H9 (cell line): Measurements from ENCODE around the gene KANSL3. TPM values are rescaled to one million over a fixed set of nuclear protein-coding genes. Genes with fewer than 3 reads are reported as not detected.

Source experiments
- DNase-seq: peaks from one replicate; pipeline ENCODE4 v3.0.0-alpha.2; 2017
- H2AFZ ChIP-seq: one replicate; pipeline ENCODE4 v1.6.1; 2013; ENCODE audit warnings: mild to moderate bottlenecking, low read length, control low read depth, moderate library complexity
- H2AK5ac ChIP-seq: 2 replicates; pipeline ENCODE4 v1.6.1; 2013; ENCODE audit warnings: low read length, control low read depth, mixed read lengths; ENCODE audit not compliant: insufficient read length
- H2BK120ac ChIP-seq: one replicate; pipeline ENCODE4 v1.6.1; 2013; ENCODE audit warnings: low read depth, mild to moderate bottlenecking, low read length, control low read depth, inconsistent platforms; ENCODE audit not compliant: poor library complexity, severe bottlenecking
- H2BK12ac ChIP-seq: 2 replicates; pipeline ENCODE4 v1.6.1; 2013; ENCODE audit warnings: low read length, control low read depth, mixed read lengths, low read depth; ENCODE audit not compliant: insufficient read length
- H2BK15ac ChIP-seq: 2 replicates; pipeline ENCODE4 v1.6.1; 2013; ENCODE audit warnings: low read depth, low read length, control low read depth
- H2BK20ac ChIP-seq: one replicate; pipeline ENCODE4 v1.6.1; 2013; ENCODE audit warnings: low read depth, mild to moderate bottlenecking, low read length, control low read depth, inconsistent platforms; ENCODE audit not compliant: poor library complexity, severe bottlenecking
- H2BK5ac ChIP-seq: 2 replicates; pipeline ENCODE4 v1.6.1; 2013; ENCODE audit warnings: low read length, control low read depth, mixed read lengths; ENCODE audit not compliant: insufficient read length
- H3K14ac ChIP-seq: 2 replicates; pipeline ENCODE4 v1.6.1; 2013; ENCODE audit warnings: low read length, control low read depth; ENCODE audit not compliant: insufficient read depth
- H3K18ac ChIP-seq: 2 replicates; pipeline ENCODE4 v1.6.1; 2013; ENCODE audit warnings: low read depth, mild to moderate bottlenecking, mixed read lengths, low read length, control low read depth; ENCODE audit not compliant: insufficient read length
- H3K23ac ChIP-seq: 2 replicates; pipeline ENCODE4 v1.6.1; 2013; ENCODE audit warnings: low read length, control low read depth, mixed read lengths, low read depth; ENCODE audit not compliant: insufficient read length
- H3K23me2 ChIP-seq: 2 replicates; pipeline ENCODE4 v1.6.1; 2013; ENCODE audit warnings: low read depth, mild to moderate bottlenecking, mixed read lengths, low read length, control low read depth; ENCODE audit not compliant: insufficient read length, poor library complexity, severe bottlenecking
- H3K27ac ChIP-seq: 2 replicates; pipeline ENCODE4 v1.5.1; 2013; ENCODE audit warnings: low read length, control low read depth, mixed read lengths, low read depth; ENCODE audit not compliant: insufficient read length
- H3K27me3 ChIP-seq: 2 replicates; pipeline ENCODE4 v1.6.1; 2013; ENCODE audit warnings: low read length, control low read depth, inconsistent platforms; ENCODE audit not compliant: insufficient read depth
- H3K4ac ChIP-seq: 2 replicates; pipeline ENCODE4 v1.6.1; 2013; ENCODE audit warnings: low read depth, mild to moderate bottlenecking, control low read depth, inconsistent platforms, low read length, moderate library complexity
- H3K4me1 ChIP-seq: 2 replicates; pipeline ENCODE4 v1.6.1; 2013; ENCODE audit warnings: low read length, control low read depth, inconsistent platforms; ENCODE audit not compliant: insufficient read depth
- H3K4me2 ChIP-seq: 2 replicates; pipeline ENCODE4 v1.6.1; 2013; ENCODE audit warnings: low read length, control low read depth, mixed read lengths; ENCODE audit not compliant: insufficient read length, insufficient read depth
- H3K56ac ChIP-seq: 2 replicates; pipeline ENCODE4 v1.6.1; 2013; ENCODE audit warnings: low read depth, mild to moderate bottlenecking, mixed read lengths, low read length, control low read depth; ENCODE audit not compliant: insufficient read length
- H3K79me1 ChIP-seq: 2 replicates; pipeline ENCODE4 v1.6.1; 2013; ENCODE audit warnings: low read depth, mild to moderate bottlenecking, moderate library complexity, low read length, control low read depth, inconsistent platforms; ENCODE audit not compliant: insufficient read depth, poor library complexity, severe bottlenecking
- H3K79me2 ChIP-seq: 2 replicates; pipeline ENCODE4 v1.6.1; 2013; ENCODE audit warnings: low read length, control low read depth, inconsistent platforms; ENCODE audit not compliant: insufficient read depth
- H3K9ac ChIP-seq: 2 replicates; pipeline ENCODE4 v1.6.1; 2013; ENCODE audit warnings: low read length, control low read depth, mixed read lengths; ENCODE audit not compliant: insufficient read length; ENCODE audit errors: extremely low read depth
- H3K9me3 ChIP-seq: one replicate; pipeline ENCODE4 v1.6.1; 2013; ENCODE audit warnings: low read depth, low read length, inconsistent platforms; ENCODE audit not compliant: control insufficient read depth
- H3T11ph ChIP-seq: one replicate; pipeline ENCODE4 v1.6.1; 2013; ENCODE audit warnings: mild to moderate bottlenecking, low read length, control low read depth, inconsistent platforms
- H4K20me1 ChIP-seq: one replicate; pipeline ENCODE4 v1.6.1; 2013; ENCODE audit not compliant: control insufficient read depth, insufficient read length, insufficient read depth
- H4K5ac ChIP-seq: 2 replicates; pipeline ENCODE4 v1.6.1; 2013; ENCODE audit warnings: low read depth, mild to moderate bottlenecking, mixed read lengths, low read length, control low read depth; ENCODE audit not compliant: insufficient read length
- H4K8ac ChIP-seq: replicated peaks from 2 replicates; pipeline ENCODE4 v1.6.1; 2013; ENCODE audit warnings: low read length, control low read depth, mixed read lengths, low read depth; ENCODE audit not compliant: insufficient read length
- H4K91ac ChIP-seq: 2 replicates; pipeline ENCODE4 v1.6.1; 2013; ENCODE audit warnings: low read depth, mild to moderate bottlenecking, moderate library complexity, mixed read lengths, low read length, control low read depth; ENCODE audit not compliant: insufficient read length
- H3K27ac Mint-ChIP-seq, 3 experiments: 2 replicates in 2 of 3; 3 replicates in 1 of 3; pipeline ENCODE4 v1.8.0; 2020 to 2021; ENCODE audit warnings: mixed read lengths in 3 of 3, mild to moderate bottlenecking in 1 of 3, moderate library complexity in 1 of 3
- H3K27me3 Mint-ChIP-seq: 2 replicates; pipeline ENCODE4 v1.8.0; 2021; ENCODE audit warnings: low read depth, mild to moderate bottlenecking, moderate library complexity, mixed read lengths
- H3K36me3 Mint-ChIP-seq, 3 experiments: 2 replicates in 2 of 3; 3 replicates in 1 of 3; pipeline ENCODE4 v1.8.0; 2020 to 2021; ENCODE audit warnings: low read depth in 3 of 3, mixed read lengths in 3 of 3; ENCODE audit not compliant: insufficient read depth in 1 of 3
- H3K4me1 Mint-ChIP-seq, 2 experiments: 2 replicates each; pipeline ENCODE4 v1.8.0; 2020; ENCODE audit warnings: mixed read lengths in 2 of 2
- H3K4me3 Mint-ChIP-seq, 2 experiments: 2 replicates in 1 of 2; 3 replicates in 1 of 2; pipeline ENCODE4 v1.8.0; 2020 to 2021; ENCODE audit warnings: mild to moderate bottlenecking in 2 of 2, mixed read lengths in 2 of 2, moderate library complexity in 1 of 2
- H3K9me3 Mint-ChIP-seq, 2 experiments: 2 replicates in 1 of 2; 3 replicates in 1 of 2; pipeline ENCODE4 v1.8.0; 2020; ENCODE audit warnings: mild to moderate bottlenecking in 2 of 2, mixed read lengths in 2 of 2, moderate library complexity in 1 of 2
- total RNA-seq: library from RNA; stranded (reverse); gene quantifications from 2 replicates; pipeline ENCODE4 v1.2.1, GENCODE V29; 2021
- TF ChIP-seq, protein P1 (sequence below): fragments of 200-600 bp; sonication (generic); conservative IDR thresholded peaks from 3 replicates; pipeline ENCODE4 v1.8.0; 2021; ENCODE audit warnings: antibody characterized with exemption, mild to moderate bottlenecking

KANSL3 gene
- total RNA-seq, 1 experiment from 2014 or later, result 35.7 TPM

DNA sequence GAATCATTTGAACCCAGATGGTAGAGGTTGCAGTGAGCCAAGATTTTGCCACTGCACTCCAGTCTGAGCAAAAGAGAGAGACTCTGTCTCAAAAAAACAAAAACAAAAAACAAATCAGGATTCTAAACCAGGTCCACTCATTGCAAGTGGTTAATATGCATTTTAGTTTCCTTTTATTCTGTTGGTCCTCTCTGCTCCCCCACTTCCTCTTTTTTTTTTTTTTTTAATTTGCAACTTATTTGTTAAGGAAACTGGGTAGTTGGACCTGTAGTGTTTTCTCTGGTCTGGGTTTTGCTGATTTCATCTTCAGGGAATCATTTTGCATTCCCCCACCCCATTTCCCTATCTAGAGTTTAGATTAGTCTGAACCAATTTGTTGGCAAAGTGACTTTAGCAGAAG is 18.4 kb upstream of the KANSL3 start:
- no peak overlapping the region for H2AK5ac ChIP-seq
- no peak overlapping the region for H2BK20ac ChIP-seq
- H3K27me3 ChIP-seq, result no peaks in the 10 kb centered on the region
- no peak overlapping the region for H2AFZ ChIP-seq
- Mint-ChIP-seq H3K27ac (no peak overlapping the region), H3K9me3 (no peaks in the 10 kb centered on the region), H3K4me1 (no peaks in the 10 kb centered on the region), H3K36me3 (peaks cover 0 to 4% (median 0%) of the 10 kb centered on the region in 3 experiments; a peak in 2 of 7 replicates), H3K27me3 (no peaks in the 10 kb centered on the region), H3K4me3 (no peak overlapping the region)
- TF ChIP-seq, protein P1, sequence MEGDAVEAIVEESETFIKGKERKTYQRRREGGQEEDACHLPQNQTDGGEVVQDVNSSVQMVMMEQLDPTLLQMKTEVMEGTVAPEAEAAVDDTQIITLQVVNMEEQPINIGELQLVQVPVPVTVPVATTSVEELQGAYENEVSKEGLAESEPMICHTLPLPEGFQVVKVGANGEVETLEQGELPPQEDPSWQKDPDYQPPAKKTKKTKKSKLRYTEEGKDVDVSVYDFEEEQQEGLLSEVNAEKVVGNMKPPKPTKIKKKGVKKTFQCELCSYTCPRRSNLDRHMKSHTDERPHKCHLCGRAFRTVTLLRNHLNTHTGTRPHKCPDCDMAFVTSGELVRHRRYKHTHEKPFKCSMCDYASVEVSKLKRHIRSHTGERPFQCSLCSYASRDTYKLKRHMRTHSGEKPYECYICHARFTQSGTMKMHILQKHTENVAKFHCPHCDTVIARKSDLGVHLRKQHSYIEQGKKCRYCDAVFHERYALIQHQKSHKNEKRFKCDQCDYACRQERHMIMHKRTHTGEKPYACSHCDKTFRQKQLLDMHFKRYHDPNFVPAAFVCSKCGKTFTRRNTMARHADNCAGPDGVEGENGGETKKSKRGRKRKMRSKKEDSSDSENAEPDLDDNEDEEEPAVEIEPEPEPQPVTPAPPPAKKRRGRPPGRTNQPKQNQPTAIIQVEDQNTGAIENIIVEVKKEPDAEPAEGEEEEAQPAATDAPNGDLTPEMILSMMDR, result no peak
- H3K23me2 ChIP-seq, result no peaks in the 10 kb centered on the region
- no peaks in the 10 kb centered on the region for H3K79me1 ChIP-seq
- H4K8ac ChIP-seq, result no peak overlapping the region
- DNase-seq, result no peak
- no peaks in the 10 kb centered on the region for H4K20me1 ChIP-seq
- no peaks in the 10 kb centered on the region for H3K4me1 ChIP-seq
- H3K4ac ChIP-seq, result no peak overlapping the region
- no peak overlapping the region for H2BK12ac ChIP-seq
- no peak overlapping the region for H4K91ac ChIP-seq
- no peaks in the 10 kb centered on the region for H3K79me2 ChIP-seq
- H3K9me3 ChIP-seq, result no peaks in the 10 kb centered on the region
- no peak overlapping the region for H2BK15ac ChIP-seq
- H3K56ac ChIP-seq, result no peak overlapping the region
- H3K14ac ChIP-seq, result no peak overlapping the region
- no peak overlapping the region for H2BK5ac ChIP-seq
- H3K4me2 ChIP-seq, result no peak overlapping the region
- no peak overlapping the region for H4K5ac ChIP-seq
- no peak overlapping the region for H3K23ac ChIP-seq
- no peak overlapping the region for H3K18ac ChIP-seq
- no peak overlapping the region for H3K9ac ChIP-seq
- H3T11ph ChIP-seq, result no peak overlapping the region
- no peak overlapping the region for H2BK120ac ChIP-seq
- H3K27ac ChIP-seq, result no peak overlapping the region
